Measurements from ENCODE around the gene MEIKIN.

MEIKIN gene, protein sequence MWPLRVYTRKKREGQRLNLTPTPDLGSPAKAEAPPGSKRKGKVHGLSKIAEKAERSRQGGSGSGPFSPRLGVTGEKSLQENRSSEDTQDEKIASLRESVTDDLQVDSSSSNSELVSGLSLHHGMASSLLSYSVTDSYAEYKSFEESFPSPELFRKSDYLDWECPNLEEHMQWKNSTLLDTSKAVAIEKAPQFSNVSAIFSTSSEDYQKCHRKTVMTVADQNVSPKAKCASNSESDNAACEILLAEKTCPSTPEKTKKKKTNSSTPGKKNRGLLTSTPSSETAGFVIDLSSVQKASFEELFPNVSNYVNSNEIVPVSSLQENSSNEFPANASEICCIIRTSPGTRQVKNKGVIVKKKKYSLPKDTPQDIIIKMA

DNA sequence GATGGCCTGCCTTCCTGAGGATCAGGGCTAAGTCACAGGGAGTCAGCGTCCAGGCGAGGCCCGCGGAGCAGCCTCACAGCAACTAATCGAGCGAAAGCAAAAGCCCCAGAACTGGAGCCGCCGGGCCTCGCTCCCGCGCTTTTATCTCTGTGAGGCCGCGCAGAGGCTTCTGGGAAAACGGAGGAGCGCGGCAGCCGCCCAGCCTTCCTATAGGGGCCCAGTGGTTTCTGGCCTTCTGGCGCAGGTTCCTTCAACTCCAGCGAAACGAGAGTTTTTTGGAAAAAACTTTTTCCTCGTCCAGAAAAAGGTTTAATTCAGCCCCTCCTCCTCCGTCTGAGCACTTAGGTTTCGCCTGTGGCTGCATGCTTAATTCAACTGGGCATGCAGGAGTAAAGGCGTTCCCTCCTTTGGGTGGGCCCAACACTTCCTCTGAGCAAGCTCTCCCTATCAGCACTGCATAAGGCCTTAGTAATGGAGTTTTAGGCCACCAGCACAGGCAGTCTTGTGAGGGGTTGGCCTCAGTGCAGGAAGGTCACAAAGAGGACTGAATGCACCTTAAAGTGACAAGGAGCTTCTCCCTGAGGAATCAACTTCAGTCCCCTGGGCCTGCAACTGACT, at the start of gene MEIKIN:
Gene MEIKIN, minus strand, starts transcription at position 113 of the 618 bp plus-strand sequence. CDS start 158 bp downstream, outside the sequence.
- DNase-seq (ENCODE audit: low read depth in 2 of 2), result no peak

DNA sequence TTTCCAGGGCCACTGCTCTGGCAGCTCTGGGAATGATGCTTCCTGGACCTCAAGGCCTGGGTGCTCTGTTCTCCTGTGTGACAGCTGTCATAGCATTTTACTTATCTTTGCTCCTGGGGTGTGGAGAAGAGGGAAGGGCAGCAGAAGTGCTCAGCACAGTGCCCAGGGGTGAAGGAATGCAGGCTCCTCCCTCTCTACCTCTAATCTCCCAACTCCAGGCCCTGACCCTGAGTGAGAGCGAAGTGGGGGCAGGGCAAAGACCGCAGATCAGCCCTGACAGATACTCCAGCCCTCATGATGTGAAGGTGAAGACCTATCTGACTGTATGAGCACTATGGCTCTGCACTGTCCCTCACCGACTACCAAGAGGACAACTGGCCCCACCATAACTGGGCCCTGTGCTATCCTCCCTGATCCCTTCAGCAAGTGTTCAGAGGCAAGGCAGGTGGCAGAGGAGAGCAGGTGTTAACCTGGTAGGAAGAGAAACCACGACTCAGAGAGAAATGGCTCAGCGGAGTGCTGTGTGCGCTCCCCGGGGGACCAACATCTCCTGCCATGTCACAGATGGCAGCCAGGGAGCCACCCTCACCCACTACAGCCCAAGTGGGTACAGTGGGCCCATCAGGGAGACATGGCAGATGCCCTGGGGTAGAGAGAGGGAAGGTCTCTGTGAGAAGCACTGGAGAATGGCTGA, 49.2 kb upstream of the MEIKIN start:
- no peak for DNase-seq (ENCODE audit: low read depth in 2 of 2)

DNA sequence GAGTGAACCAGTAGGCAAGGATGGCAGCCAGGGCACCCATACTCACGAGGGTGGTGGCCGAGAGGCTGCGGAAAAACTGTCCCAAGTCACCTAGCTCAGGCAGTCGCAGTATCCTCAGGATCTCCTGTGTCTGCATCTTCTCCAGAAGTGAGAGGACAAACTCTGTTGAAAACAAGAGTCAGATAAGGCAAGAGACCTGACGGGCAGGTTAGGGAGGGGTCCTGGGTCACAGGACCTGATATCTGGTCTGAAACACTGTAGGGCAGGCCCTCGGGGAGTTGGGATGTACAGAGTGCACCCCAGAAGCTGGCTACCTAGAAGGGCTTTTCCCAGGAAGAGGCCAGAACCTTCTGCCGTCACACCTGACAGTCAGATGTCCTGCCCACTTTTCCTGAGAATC, 48.6 kb upstream of the MEIKIN start:
- no peak for DNase-seq (ENCODE audit: low read depth in 2 of 2)

DNA sequence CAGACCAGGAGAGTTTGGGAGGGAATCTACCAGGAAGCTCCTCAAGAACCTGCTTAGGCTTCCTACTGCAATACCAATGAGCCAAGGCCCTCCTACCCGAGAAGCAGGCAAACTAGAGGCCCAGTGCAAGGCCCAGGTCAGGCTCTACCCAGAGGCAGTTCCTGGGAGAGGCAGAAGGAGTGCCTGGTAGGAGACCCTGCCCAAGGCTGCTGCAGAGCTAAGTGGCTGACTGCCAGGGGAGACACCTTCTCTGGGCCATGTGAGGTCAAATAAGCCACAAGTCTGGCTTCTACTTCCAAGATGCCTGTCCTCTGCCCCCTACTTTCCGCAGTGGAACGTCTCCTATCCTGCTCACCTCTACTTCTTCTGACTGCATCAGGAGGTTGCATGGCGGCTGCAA, 48.2 kb upstream of the MEIKIN start:
- DNase-seq (ENCODE audit: low read depth in 2 of 2), result no peak

DNA sequence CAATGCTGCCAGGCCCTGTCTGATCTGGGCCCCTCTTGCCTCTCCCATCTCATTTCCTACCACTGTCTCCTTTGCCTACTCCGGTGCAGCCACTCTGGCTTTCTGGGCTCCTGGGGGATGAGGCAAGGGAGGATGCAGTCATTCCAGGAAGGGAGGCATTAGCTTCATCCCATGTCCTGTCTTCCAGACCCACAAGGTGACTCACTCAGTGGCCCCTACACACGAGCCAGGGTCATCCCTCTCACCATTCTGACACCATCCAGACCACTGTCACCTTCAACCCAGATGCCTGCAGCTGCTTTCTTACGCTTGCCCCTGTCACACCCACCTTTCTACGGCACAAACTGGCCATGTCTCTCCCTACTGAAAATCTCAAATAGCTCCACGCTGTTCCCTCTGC, 46.9 kb upstream of the MEIKIN start:
- no peak for DNase-seq (ENCODE audit: low read depth in 2 of 2)

DNA sequence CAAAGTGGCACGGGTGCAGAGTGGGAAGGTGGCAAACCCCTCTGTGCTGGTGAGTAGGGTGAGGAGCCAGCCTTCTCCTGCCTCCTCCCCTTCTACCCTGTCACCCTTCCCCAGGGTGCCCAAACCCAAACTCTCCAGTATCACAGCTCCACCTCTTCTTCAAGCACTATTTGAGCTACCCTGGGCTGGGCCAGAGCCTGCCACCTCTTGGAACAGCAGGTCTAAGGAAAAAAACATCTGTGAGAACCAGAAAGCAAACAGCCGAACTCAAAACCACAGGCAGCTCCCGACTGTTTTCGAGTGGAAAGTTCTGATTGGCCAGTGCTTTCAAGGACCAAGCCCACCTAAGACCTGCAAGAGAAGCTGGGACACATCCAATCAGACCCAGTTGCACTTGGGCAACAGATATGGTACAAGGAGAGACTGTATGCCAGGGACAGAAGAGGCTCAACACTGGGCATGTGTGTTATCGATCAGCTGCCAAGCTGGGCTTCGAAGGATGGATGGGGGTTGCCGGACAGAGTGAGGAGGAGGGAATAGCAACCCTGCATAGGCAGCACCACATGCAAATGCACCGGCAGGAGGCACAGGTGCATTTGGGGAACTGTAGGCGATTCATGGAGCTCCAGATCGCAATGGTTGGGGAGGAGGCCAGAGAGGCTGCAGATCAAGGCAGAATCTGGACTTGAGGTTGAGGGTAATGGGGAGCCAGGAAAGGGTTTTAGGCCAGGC, 46.3 kb upstream of the MEIKIN start:
- DNase-seq (ENCODE audit: low read depth in 2 of 2), result no peak

DNA sequence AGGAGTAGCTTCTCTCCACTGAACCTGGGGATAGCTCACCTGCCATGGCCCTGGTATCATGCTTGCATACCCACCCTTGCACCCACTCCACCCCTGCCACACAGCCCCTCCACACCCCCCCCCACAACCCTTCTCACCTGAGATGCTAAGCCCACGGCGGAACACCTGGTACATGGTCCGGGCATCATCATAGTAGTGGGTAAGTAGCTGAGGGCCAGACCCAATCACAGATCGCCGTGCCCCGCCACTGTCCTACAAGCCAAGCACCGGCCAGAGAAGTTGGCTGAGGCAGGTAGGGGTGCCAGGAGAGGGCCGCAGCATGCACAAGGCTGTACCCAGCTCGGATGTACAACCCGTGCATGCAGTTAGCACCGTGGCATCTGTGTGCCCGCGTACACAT, 45.3 kb upstream of the MEIKIN start:
- DNase-seq (ENCODE audit: low read depth in 2 of 2), result no peak

DNA sequence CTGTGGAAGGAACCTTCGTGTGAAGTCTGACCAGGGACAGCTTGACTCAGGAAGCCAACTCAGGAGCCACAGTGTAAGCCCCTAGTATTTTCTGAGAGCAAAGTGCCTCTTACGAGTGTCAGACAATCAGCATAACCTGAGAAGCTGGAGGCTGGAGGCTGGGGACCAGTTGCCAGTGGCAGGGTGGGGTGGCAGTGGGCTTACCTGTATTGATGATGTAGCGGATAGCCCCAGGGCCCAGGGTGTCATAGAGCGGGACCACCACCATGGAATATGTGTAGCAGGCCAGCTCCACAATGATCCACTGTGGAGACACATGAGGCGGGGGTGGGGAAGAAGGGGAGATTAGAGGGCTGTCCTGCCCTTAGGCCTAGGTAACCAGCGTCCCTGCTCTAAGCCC, 43.1 kb upstream of the MEIKIN start:
- DNase-seq (ENCODE audit: low read depth in 2 of 2), result no peak

DNA sequence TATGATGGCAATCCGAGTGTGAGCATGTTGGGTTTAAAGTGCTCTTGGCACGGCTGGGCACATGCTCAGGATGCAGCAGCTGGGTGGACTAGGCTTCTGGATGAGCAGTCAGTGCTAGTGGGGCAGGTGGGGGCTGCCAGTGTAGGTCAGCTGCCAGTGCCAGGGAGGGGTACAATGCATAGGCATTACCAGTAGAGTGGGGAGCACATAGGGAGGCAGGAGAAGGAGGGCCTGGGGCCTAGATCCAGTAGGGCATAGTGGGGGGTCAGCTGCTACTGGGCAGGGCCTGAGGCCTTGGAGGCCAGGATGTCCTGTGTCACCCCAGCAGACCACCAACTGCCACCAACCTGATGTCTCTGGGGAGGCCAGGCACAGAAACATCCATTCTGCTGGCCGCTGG, 41.8 kb upstream of the MEIKIN start:
- no peak for DNase-seq (ENCODE audit: low read depth in 2 of 2)

DNA sequence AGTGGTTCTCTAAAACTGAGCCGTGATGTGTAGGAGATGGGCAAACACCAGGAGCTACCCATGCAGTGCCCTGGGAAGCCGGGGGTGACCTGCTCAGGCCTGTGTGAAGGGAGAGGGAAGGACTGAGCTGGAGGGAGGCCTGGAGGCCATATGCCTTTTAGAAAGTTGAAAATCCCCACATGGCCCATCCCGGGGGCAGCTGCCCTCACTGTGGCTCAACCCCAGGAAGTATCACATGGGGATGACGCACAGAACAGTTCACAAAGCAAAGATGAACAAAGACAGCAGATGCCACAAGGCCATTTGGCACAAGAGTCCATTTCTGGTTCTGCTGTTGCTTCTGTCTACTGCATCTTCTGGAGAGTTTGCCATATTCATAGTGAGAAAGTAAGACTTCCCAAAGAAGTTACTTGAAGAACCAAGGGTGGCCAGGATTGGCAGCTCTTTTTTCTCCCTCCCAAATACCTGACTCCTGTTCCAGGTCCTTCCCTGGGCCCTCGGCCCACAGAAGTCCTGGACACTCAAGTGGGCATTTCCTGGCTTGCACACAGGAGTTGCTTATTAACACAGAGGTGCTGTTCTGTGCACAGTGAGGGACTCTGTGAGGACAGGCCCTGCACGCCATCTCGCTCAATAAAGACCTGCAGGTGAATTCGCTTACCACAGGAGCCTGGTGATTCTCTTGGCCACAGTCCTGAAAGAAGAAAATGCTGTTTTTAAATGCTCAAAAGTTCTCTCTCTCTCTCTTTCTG, 40.9 kb upstream of the MEIKIN start:
- DNase-seq (ENCODE audit: low read depth in 2 of 2), result no peak

DNA sequence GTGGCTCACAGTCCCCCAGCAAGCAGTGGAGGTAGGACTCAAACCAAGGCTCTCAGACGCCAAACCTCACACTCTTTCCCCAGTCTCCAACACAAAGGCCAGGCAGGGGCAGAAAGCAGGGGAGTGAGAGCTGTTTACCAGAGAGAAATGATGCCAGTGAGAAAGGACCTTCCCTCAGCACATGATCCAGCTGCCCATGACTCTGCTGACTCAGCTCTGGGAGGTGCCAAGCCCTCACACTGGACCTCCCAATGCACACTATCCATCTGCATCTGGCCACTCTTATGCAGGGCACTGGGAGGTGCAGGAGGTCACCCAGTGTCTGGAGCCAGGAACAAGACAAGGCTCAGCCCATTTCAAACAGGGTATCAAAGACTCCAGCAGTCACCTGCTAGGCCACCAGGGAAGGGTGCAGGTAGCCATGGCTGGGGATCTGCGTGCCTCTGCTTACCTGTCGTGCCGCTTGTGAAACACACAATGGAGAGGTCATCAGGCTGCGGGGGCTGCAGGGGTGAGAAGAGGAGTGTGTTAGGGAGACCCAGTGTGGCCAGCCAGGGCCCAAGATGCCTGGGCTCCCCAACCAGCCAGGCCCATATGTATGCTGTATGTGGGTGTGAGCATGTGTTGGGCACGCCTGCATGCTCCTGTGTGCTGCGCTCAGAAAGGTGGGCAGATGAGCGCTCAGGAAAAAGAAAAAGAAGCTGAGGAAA, 39.6 kb upstream of the MEIKIN start:
- DNase-seq (ENCODE audit: low read depth in 2 of 2), result no peak

DNA sequence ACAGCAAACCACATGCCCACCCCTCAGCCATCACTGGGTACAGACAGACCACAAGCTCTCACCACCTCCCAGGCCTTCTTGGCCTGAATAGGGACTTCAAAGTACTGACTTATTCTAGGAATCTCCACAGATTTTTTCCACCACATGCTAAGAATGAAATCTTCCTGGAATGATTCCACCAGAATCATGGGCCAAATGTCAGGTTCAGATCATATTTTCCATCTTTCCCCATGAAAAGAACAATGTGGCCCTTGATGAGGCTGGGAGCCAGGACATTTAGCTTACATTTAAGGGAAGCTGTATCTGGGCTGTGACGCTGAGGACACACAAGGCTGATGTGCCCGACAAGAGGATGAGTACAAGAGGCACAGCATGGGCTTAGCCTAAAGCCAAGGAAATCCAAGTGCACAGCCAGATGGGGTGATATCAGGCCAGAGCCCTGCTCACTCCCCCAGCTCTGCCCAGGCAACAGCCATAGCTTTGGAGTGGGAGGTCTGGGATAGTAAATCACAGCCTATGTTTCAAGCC, 37.8 kb upstream of the MEIKIN start:
- no peak for DNase-seq (ENCODE audit: low read depth in 2 of 2)

DNA sequence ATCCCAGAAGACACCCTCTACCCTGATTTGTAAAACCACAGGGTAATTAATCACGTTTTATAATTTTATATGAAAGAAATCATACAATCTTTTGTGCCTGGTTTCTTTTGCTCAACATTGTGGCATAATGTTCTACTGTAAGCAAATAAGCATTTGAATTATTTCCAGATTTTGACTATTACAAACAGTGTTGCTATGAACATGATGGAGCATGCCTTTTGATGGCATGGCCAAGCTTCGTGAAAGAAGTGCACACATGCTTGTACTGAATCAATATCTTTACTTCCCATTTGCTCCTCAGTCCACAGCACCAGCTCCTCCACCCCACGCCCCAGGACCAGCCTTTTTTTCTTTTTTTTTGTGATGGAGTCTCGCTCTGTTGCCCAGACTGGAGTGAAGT, 36.1 kb upstream of the MEIKIN start:
- no peak for DNase-seq (ENCODE audit: low read depth in 2 of 2)

DNA sequence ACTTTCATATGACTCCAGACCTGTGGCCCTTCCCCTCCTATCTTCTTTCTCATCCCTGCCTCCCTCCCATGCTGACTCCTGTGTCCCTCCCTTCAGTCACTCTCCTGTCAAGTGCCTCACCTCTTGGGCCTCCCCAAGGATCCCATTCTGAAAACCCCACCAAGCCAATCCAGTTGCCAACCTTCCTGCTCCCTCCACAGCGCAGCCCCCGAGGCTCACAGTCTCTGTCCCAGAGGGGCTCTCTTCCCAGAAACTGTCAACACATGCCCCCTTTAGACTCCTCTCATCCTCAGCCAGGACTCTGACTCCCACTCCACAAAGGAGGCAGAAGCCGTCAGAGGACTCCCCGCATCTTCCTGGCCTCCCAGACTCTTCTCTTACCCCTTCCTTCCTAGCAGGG, 35.2 kb upstream of the MEIKIN start:
- no peak for DNase-seq (ENCODE audit: low read depth in 2 of 2)

DNA sequence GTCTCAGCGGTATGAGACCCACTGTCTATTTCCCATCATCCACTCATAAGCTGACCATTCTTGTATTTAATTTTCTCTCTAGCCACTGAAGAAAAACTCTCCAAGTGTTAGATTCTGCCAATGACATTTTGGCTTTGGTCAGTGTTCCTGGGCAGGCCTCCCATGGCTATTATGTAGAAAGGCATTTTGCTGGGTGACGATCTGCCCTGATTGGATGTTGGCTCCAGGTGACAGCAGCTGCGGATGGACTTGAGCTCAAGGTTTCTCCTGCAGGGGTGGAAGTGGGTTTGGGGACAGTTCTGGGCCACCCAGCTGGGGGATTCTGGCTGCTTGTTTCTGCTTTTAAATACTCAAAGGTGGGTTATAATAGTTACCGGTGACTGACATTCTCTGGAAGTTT, 34.4 kb upstream of the MEIKIN start:
- DNase-seq (ENCODE audit: low read depth in 2 of 2), result no peak

DNA sequence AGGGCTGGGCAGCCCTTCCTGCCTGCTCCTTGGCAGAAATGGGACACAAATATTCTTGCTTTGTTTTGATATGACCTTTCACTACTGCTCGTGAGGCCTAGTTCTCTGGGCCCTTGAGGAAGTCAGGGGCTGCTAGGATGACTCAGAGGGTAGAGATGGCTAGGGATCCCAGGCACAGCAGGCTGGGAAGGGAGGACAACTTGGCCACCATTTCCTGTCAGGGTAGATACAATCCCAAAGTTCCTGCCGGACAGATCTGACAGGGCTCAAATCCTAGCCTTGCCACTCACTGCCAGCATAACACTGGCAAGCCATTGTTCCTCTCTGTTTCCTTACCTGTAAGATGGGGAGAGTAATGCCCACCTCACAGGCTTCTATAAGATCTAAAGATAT, 31.7 kb upstream of the MEIKIN start:
- no peak for DNase-seq (ENCODE audit: low read depth in 2 of 2)

DNA sequence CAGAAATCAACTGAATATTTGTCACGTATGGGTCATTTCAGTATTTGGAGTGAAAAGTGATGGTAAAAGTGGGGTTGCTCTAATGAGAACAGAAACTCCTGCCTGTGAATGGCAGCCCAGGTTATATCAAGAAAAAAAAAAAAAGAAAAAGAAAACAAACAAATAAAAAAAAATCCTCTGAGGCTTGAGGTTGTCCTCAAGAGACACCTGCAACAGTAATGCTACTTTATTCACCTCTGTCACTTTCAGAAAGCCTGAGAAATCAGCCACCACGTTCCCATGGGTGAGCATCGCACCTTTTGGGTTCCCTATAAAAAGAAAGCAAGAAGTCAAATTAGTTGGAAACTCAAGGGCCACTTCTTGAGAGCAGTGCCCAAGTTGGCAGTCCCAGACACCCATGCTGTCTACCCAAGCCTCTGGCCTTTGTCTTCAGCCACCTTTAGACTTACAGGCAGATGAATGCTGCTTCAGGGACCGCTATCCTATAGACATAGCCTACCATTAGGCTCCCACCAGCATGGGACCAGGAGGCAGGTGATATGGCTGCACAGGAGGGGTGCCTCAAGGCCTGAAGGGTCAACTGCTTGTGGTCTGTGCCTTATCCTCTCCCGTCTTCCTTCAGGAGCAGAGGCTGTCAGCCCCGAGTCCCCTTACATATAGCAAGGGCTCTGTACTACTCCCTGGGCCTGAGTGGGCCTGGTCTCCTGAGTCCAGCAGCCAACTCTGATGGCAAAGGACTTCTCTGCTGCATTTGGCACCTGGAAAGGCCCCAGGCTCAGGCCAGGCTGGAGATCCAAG, 31.1 kb upstream of the MEIKIN start:
- no peak for DNase-seq (ENCODE audit: low read depth in 2 of 2)

DNA sequence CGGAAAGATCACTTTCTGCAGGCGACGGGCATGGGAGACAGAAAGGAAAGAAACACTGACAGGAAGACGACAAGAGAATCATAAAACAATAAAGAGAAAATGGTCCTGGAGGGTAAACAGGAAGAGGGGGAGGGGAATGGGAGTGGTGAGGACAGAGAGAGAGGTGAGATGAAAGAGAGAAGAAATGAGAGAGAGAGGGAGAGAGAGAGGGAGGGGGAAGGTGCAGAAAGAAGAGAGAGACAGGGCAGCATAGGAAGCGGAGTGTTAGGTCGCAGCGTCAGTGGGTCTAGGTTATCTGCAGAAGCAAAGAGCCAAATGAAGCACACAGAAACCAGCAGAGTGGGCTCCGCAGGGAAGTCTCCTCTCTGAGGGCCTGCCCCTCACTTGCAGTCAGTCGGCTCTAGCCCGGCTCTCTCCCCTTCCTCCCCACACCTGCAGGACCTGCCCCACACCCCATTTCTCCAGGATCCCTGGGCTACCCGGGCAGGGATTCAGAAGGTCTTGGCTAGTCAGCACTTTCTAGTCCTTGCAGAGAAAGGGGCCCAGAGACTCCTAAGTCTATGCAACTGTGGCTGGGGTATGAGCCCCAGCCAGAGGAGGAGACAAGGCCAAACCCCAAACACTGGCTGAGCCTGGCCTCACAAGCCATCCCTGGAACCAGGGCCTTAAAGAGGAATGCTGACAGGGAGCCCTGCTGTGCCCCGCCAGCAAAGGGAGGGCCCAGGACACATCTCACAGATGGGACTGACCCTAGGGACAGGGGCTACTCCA, 29.7 kb upstream of the MEIKIN start:
- no peak for DNase-seq (ENCODE audit: low read depth in 2 of 2)

DNA sequence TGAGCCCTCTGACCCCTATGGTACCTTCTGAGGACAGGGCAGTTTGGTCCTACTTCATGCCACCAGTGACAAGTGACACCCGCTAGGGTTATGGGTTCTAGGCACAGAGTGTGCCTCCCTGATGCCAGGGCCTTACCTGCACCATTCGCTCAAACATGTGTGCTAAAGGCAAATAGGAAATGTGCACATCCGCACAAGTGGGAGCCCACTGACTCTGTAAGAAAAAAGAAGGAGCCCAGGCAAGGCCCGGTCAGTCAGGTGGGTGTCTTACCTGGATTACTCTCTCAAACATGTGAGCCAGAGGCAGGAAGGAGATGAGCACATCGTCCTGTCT, 29.1 kb upstream of the MEIKIN start:
- DNase-seq (ENCODE audit: low read depth in 2 of 2), result peak in 1 of 2 donors; percentile 5

Data from stimulated activated CD4-positive, alpha-beta T cell treated with anti-CD3 and anti-CD28 coated beads, Interleukin-1b, Interleukin-23, amount 100 ng/mL, for 4 hours (primary cell).